Skeletal muscle tissue (tissue), 4 donors: Measurements from ENCODE around the gene SLC22A12. TPM values are rescaled to one million over a fixed set of nuclear protein-coding genes. Genes with fewer than 3 reads are reported as not detected.
"Not testable (repeated sequence)": the region's sequence is repeated elsewhere in the genome, so short reads cannot be mapped to it uniquely, and the experiment has no call there.

Source experiments
- H3K27ac ChIP-seq: one replicate; pipeline ENCODE4 v1.7.0; 2013; ENCODE audit warnings: mild to moderate bottlenecking, low read depth, low read length, inconsistent platforms
- H3K27me3 ChIP-seq, 3 donors: one replicate each; pipeline ENCODE4 v1.7.0; 2013; ENCODE audit warnings: low read length in 3 of 3; ENCODE audit not compliant: control insufficient read depth in 3 of 3, insufficient read depth in 3 of 3
- H3K36me3 ChIP-seq, 3 donors: one replicate each; pipeline ENCODE4 v1.7.0; 2013; ENCODE audit warnings: low read length in 3 of 3; ENCODE audit not compliant: control insufficient read depth in 3 of 3, insufficient read depth in 3 of 3
- H3K4me1 ChIP-seq, 3 donors: one replicate each; pipeline ENCODE4 v1.7.0; 2013; ENCODE audit warnings: low read length in 3 of 3, mild to moderate bottlenecking in 3 of 3; ENCODE audit not compliant: control insufficient read depth in 3 of 3, insufficient read depth in 3 of 3
- H3K4me3 ChIP-seq, 3 donors: one replicate each; pipeline ENCODE4 v1.7.0; 2013; ENCODE audit warnings: low read length in 3 of 3
- H3K9ac ChIP-seq, 3 donors: one replicate each; pipeline ENCODE4 v1.7.0; 2013; ENCODE audit warnings: low read length in 3 of 3, mild to moderate bottlenecking in 3 of 3, moderate library complexity in 2 of 3, low read depth in 1 of 3
- H3K9me3 ChIP-seq, 3 donors: one replicate each; pipeline ENCODE4 v1.7.0; 2013; ENCODE audit warnings: low read length in 3 of 3; ENCODE audit not compliant: control insufficient read depth in 3 of 3
- total RNA-seq: library from RNA; depleted of rRNA; stranded (reverse); fragments of >200 nt; gene quantifications from one replicate; pipeline ENCODE4 v1.2.3, GENCODE V29; 2014
- donor health status: Osteomylitis.

SLC22A12 gene
- total RNA-seq, 1 donor from 2014 or later, result not detected

- Histone ChIP-seq H3K4me3 (no peak overlapping the region), H3K36me3 (no peaks in the 10 kb centered on the region), H3K9ac (no peak overlapping the region), H3K27ac (no peak overlapping the region), H3K4me1 (peaks cover 17 to 18% (median 18%) of the 10 kb centered on the region in 3 donors), H3K9me3 (no peaks in the 10 kb centered on the region), H3K27me3 (peaks cover 0 to 21% (median 10%) of the 10 kb centered on the region in 3 donors)
Measured at GRCh38 chr11:64556044-64556720, 34.8 kb upstream of the SLC22A12 start.

GRCh38 chr11:64556721-64557250 is 34.2 kb upstream of the SLC22A12 start:
- H3K9me3 ChIP-seq, result no peaks in the 10 kb centered on the region
- no peaks in the 10 kb centered on the region for H3K36me3 ChIP-seq
- no peak overlapping the region for H3K27ac ChIP-seq
- H3K27me3 ChIP-seq, result peaks cover 0 to 21% (median 10%) of the 10 kb centered on the region in 3 donors
- H3K4me3 ChIP-seq, result no peak overlapping the region
- no peak overlapping the region for H3K9ac ChIP-seq
- peaks cover 17 to 18% (median 18%) of the 10 kb centered on the region in 3 donors for H3K4me1 ChIP-seq

- Histone ChIP-seq H3K27ac (no peak overlapping the region), H3K4me3 (no peak overlapping the region), H3K9ac (no peak overlapping the region), H3K36me3 (no peaks in the 10 kb centered on the region), H3K27me3 (peaks cover 0 to 21% (median 10%) of the 10 kb centered on the region in 3 donors), H3K4me1 (peaks cover 17 to 18% (median 18%) of the 10 kb centered on the region in 3 donors), H3K9me3 (no peaks in the 10 kb centered on the region)
Measured at GRCh38 chr11:64558065-64558745, 32.8 kb upstream of the SLC22A12 start.

GRCh38 chr11:64558869-64559268 is 32.2 kb upstream of the SLC22A12 start:
- H3K9me3 ChIP-seq, result no peaks in the 10 kb centered on the region
- peaks cover 0 to 21% (median 10%) of the 10 kb centered on the region in 3 donors for H3K27me3 ChIP-seq
- no peaks in the 10 kb centered on the region for H3K36me3 ChIP-seq
- peaks cover 12 to 14% (median 14%) of the 10 kb centered on the region in 3 donors for H3K4me1 ChIP-seq
- no peak overlapping the region for H3K9ac ChIP-seq
- no peak overlapping the region for H3K4me3 ChIP-seq
- H3K27ac ChIP-seq, result no peak overlapping the region

GRCh38 chr11:64559351-64560138 is 31.5 kb upstream of the SLC22A12 start:
- Histone ChIP-seq H3K27ac (no peak overlapping the region), H3K9me3 (no peaks in the 10 kb centered on the region), H3K9ac (no peak overlapping the region), H3K27me3 (peaks cover 0 to 21% (median 10%) of the 10 kb centered on the region in 3 donors), H3K4me1 (peaks cover 6 to 9% (median 7%) of the 10 kb centered on the region in 3 donors), H3K36me3 (no peaks in the 10 kb centered on the region), H3K4me3 (no peak overlapping the region)

- Histone ChIP-seq H3K36me3 (no peaks in the 10 kb centered on the region), H3K4me1 (peaks cover 0 to 3% (median 1%) of the 10 kb centered on the region in 3 donors), H3K4me3 (no peak overlapping the region), H3K27me3 (peaks cover 0 to 21% (median 10%) of the 10 kb centered on the region in 3 donors), H3K27ac (no peak overlapping the region), H3K9ac (no peak overlapping the region), H3K9me3 (no peaks in the 10 kb centered on the region)
Measured at GRCh38 chr11:64560139-64560771, 30.8 kb upstream of the SLC22A12 start.

- no peaks in the 10 kb centered on the region for H3K4me1 ChIP-seq
- peaks cover 0 to 21% (median 10%) of the 10 kb centered on the region in 3 donors for H3K27me3 ChIP-seq
- H3K9me3 ChIP-seq, result no peaks in the 10 kb centered on the region
- no peak overlapping the region for H3K27ac ChIP-seq
- no peaks in the 10 kb centered on the region for H3K36me3 ChIP-seq
- no peak overlapping the region for H3K4me3 ChIP-seq
- H3K9ac ChIP-seq, result no peak overlapping the region
Measured at GRCh38 chr11:64560941-64561340, 30.1 kb upstream of the SLC22A12 start.

- H3K9me3 ChIP-seq, H3K4me3 ChIP-seq, H3K36me3 ChIP-seq, H3K9ac ChIP-seq, H3K27ac ChIP-seq, H3K4me1 ChIP-seq: not testable (repeated sequence)
- H3K27me3 ChIP-seq, result peaks cover 0 to 21% (median 10%) of the 10 kb centered on the region in 3 donors
Measured at GRCh38 chr11:64561429-64561828, 29.6 kb upstream of the SLC22A12 start.

- Histone ChIP-seq H3K36me3 (no peaks in the 10 kb centered on the region), H3K4me1 (peaks cover 0 to 3% (median 0%) of the 10 kb centered on the region in 3 donors), H3K27me3 (peaks cover 0 to 21% (median 10%) of the 10 kb centered on the region in 3 donors), H3K4me3 (no peak overlapping the region), H3K27ac (no peak overlapping the region), H3K9ac (no peak overlapping the region), H3K9me3 (no peaks in the 10 kb centered on the region)
Measured at GRCh38 chr11:64561984-64562722, 28.9 kb upstream of the SLC22A12 start.
